ENCODE results near the gene PEX11B.
"Not testable (repeated sequence)": the region's sequence is repeated elsewhere in the genome, so short reads cannot be mapped to it uniquely, and the experiment has no call there.

PEX11B gene

GRCh38 chr1:145942405-145942804 lies 23.9 kb upstream of the PEX11B start:
- no peak for DNase-seq (ENCODE audit: low spot score)
- TF ChIP-seq, protein P1, sequence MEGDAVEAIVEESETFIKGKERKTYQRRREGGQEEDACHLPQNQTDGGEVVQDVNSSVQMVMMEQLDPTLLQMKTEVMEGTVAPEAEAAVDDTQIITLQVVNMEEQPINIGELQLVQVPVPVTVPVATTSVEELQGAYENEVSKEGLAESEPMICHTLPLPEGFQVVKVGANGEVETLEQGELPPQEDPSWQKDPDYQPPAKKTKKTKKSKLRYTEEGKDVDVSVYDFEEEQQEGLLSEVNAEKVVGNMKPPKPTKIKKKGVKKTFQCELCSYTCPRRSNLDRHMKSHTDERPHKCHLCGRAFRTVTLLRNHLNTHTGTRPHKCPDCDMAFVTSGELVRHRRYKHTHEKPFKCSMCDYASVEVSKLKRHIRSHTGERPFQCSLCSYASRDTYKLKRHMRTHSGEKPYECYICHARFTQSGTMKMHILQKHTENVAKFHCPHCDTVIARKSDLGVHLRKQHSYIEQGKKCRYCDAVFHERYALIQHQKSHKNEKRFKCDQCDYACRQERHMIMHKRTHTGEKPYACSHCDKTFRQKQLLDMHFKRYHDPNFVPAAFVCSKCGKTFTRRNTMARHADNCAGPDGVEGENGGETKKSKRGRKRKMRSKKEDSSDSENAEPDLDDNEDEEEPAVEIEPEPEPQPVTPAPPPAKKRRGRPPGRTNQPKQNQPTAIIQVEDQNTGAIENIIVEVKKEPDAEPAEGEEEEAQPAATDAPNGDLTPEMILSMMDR (IDR thresholded peaks at IDR 0.05; ENCODE audit: extremely low read depth, insufficient read depth, missing control alignments) = no peak
- in situ Hi-C loops (cut with MboI; ENCODE audit: low pct_unique_long_range_greater_than_20kb, low sequenced_read_pairs, unreplicated experiment) = no loop called here

GRCh38 chr1:145937436-145937835 lies 18.9 kb upstream of the PEX11B start:
- in situ Hi-C loops (cut with MboI; ENCODE audit: low pct_unique_long_range_greater_than_20kb, low sequenced_read_pairs, unreplicated experiment) = no loop called here

DNA sequence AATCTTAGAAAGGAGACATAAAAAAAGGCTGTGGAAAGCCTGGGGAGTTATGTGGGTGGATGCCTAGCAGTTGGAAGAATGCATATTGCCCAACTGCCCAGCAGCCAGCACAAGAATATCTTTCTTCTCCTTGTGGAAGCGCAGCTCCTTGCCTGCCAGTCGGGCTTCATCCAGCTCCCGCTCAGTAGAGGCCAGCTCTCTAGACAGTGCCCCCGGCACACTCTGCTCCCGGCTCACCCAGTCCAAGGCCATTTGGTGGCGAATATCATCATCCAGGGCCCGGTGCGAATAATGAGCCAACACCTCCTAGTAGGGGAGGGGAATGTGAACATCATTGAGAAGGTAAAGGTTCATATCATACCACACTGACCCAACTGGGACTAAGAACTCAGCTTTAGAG lies 17.7 kb upstream of the PEX11B start:
- TF ChIP-seq, protein P1 (IDR thresholded peaks at IDR 0.05; ENCODE audit: extremely low read depth, insufficient read depth, missing control alignments) = no peak
- no peak for DNase-seq (ENCODE audit: low spot score)
- in situ Hi-C loops (cut with MboI; ENCODE audit: low pct_unique_long_range_greater_than_20kb, low sequenced_read_pairs, unreplicated experiment) = no loop called here

More at GRCh38 chr1:145937436-145937835, 18.9 kb upstream of the PEX11B start:
- TF ChIP-seq, protein P1 (IDR thresholded peaks at IDR 0.05; ENCODE audit: extremely low read depth, insufficient read depth, missing control alignments) = no peak
- DNase-seq (ENCODE audit: low spot score) = no peak

- in situ Hi-C loops (cut with MboI; ENCODE audit: low pct_unique_long_range_greater_than_20kb, low sequenced_read_pairs, unreplicated experiment) = no loop called here
- TF ChIP-seq, protein P1 (IDR thresholded peaks at IDR 0.05; ENCODE audit: extremely low read depth, insufficient read depth, missing control alignments) = no peak
- no peak for DNase-seq (ENCODE audit: low spot score)
Observed at GRCh38 chr1:145935708-145936107, 17.2 kb upstream of the PEX11B start.

DNA sequence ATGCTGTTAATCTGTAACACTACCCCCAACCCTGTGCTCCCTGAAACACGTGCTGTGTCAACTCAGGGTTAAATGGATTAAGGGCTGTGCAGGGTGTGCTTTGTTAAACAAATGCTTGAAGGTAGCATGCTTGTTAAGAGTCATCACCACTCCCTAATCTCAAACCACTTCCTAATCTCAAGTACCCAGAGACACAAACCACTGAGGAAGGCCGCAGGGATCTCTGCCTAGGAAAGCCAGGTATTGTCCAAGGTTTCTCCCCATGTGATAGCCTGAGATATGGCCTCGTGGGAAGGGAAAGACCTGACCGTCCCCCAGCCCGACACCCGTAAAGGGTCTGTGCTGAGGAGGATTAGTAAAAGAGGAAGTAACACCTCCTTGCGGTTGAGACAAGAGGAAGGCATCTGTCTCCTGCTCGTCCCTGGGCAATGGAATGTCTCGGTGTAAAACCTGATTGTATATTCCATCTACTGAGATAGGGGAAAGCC lies 14.0 kb upstream of the PEX11B start:
- DNase-seq (ENCODE audit: low spot score); in situ Hi-C loops (cut with MboI; ENCODE audit: low pct_unique_long_range_greater_than_20kb, low sequenced_read_pairs, unreplicated experiment): not testable (repeated sequence)

- DNase-seq (ENCODE audit: low spot score) = no peak
- TF ChIP-seq, protein P1 (IDR thresholded peaks at IDR 0.05; ENCODE audit: extremely low read depth, insufficient read depth, missing control alignments) = no peak
- in situ Hi-C loops (cut with MboI; ENCODE audit: low pct_unique_long_range_greater_than_20kb, low sequenced_read_pairs, unreplicated experiment) = no loop called here
Observed at GRCh38 chr1:145927916-145928643, 9.6 kb upstream of the PEX11B start.

DNA sequence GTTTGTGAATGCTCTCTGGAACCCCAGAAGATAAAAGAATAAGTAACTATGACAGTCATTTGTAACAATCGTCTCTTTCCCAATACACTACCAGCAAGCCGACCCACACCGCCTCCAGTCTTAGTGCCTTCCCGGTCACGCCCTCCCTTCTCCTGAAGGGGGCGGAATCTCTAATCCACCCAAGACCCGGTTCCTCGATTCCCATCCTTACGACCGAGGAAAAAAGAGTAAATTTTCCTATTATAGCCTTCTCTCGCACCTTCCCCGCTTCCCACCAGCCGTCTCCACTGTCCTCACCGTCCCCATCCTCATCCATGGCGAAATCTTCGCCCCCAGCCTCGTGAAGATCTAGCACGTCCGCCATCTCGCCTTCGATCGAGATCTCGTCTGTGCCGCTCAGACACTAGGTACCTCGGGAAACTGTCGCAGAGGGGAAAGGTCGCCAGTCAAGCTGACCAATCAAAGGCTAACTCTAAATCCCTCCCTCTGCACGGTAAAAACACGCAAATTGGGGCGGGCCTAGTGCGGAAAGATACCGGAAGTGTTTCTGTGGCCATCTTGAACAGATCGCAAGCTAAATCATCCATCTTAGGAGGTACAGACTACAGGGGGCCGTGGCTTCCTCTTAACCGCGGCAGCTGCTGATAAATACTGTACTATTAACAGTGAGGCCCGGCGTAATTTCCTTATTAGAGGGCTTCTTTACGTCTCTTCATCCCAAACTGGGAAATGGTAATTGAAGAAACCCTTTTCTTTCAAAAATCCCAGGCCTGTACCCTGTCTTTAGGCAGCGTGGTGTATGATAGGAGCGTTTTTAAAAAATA lies 8.8 kb upstream of the PEX11B start, which contains the start of gene RBM8A:
RBM8A (minus strand) TSS at position 422 of the 824 bp plus-strand sequence; CDS start at position 364, 58 bp downstream.
- in situ Hi-C loops (cut with MboI; ENCODE audit: low pct_unique_long_range_greater_than_20kb, low sequenced_read_pairs, unreplicated experiment) = no loop called here
- TF ChIP-seq, protein P1 (IDR thresholded peaks at IDR 0.05; ENCODE audit: extremely low read depth, insufficient read depth, missing control alignments) = peak; percentile 51
- DNase-seq (ENCODE audit: low spot score) = peak; percentile 86
